Measurements from ENCODE around the gene CASP6.

Gene CASP6

GRCh38 chr4:109730619-109731545 lies 27.6 kb upstream of the CASP6 start:
- no CpG with 5 or more reads among the region's 21 CpGs for WGBS (ENCODE audit: extremely low coverage, insufficient coverage, insufficient read length)
- Histone ChIP-seq H4K8ac (ENCODE audit: low read depth, low read length) (peak overlapping the region; percentile 77), H3K27me3 (ENCODE audit: insufficient read depth, low read length) (no peaks in the 10 kb centered on the region), H3K79me1 (ENCODE audit: low read length) (peaks cover 7% of the 10 kb centered on the region), H3K4ac (ENCODE audit: low read depth, low read length) (no peak overlapping the region), H3K79me2 (ENCODE audit: control insufficient read depth, insufficient read depth, low read length, poor library complexity) (peaks cover 6% of the 10 kb centered on the region), H2BK5ac (ENCODE audit: low read depth, low read length, poor library complexity) (no peak overlapping the region), H3K36me3 (ENCODE audit: control insufficient read depth in 1 of 2, insufficient read depth in 2 of 2, low read length in 2 of 2) (no peaks in the 10 kb centered on the region), H4K91ac (ENCODE audit: low read depth, low read length) (no peak overlapping the region), H2BK120ac (ENCODE audit: insufficient read depth, low read length, poor library complexity) (no peak overlapping the region), H3K18ac (ENCODE audit: low read length) (no peak overlapping the region), H3K27ac (ENCODE audit: low read depth, low read length) (no peak overlapping the region), H3K9me3 (ENCODE audit: insufficient read depth, low read depth, low read length) (no peaks in the 10 kb centered on the region), H3K4me1 (ENCODE audit: control insufficient read depth in 1 of 2, insufficient read depth in 2 of 2, low read length in 2 of 2) (peaks cover 3% of the 10 kb centered on the region in 2 experiments), H4K12ac (ENCODE audit: low read depth, low read length) (peak overlapping the region; percentile 77), H2BK12ac (ENCODE audit: low read length) (no peak overlapping the region), H3K4me3 (ENCODE audit: low read depth, low read length) (peak overlapping the region; percentile 81), H3K4me2 (ENCODE audit: low read length) (peak overlapping the region; percentile 99), H3K14ac (ENCODE audit: low read length) (peak overlapping the region; percentile 6), H2AFZ (ENCODE audit: insufficient read depth, low read length, poor library complexity) (peak overlapping the region; percentile 91), H2AK5ac (ENCODE audit: low read length) (no peak overlapping the region), H3K23ac (ENCODE audit: low read length) (no peak overlapping the region), H3K9ac (ENCODE audit: low read length) (peak overlapping the region; percentile 86)
- peak; percentile 9 to 46 for DNase-seq

- Histone ChIP-seq H2BK120ac (ENCODE audit: insufficient read depth, low read length, poor library complexity) (peak within 1 kb of the TSS; percentile 6), H3K18ac (ENCODE audit: low read length) (peak within 1 kb of the TSS; percentile 91), H3K9me3 (ENCODE audit: insufficient read depth, low read depth, low read length) (no peaks in the 10 kb centered on the region), H3K79me1 (ENCODE audit: low read length) (peaks cover 7% of the 10 kb centered on the region), H3K27me3 (ENCODE audit: insufficient read depth, low read length) (no peaks in the 10 kb centered on the region), H3K23ac (ENCODE audit: low read length) (no peak within 1 kb of the TSS), H3K9ac (ENCODE audit: low read length) (peak within 1 kb of the TSS; percentile 86), H3K4me2 (ENCODE audit: low read length) (peak within 1 kb of the TSS; percentile 99), H3K4ac (ENCODE audit: low read depth, low read length) (peak within 1 kb of the TSS; percentile 9), H3K79me2 (ENCODE audit: control insufficient read depth, insufficient read depth, low read length, poor library complexity) (peaks cover 6% of the 10 kb centered on the region), H3K27ac (ENCODE audit: low read depth, low read length) (peak within 1 kb of the TSS; percentile 39), H2BK12ac (ENCODE audit: low read length) (no peak within 1 kb of the TSS), H2BK5ac (ENCODE audit: low read depth, low read length, poor library complexity) (peak within 1 kb of the TSS; percentile 31), H2AK5ac (ENCODE audit: low read length) (no peak within 1 kb of the TSS), H3K4me3 (ENCODE audit: low read depth, low read length) (peak within 1 kb of the TSS; percentile 81), H4K91ac (ENCODE audit: low read depth, low read length) (peak within 1 kb of the TSS; percentile 69), H3K36me3 (ENCODE audit: control insufficient read depth in 1 of 2, insufficient read depth in 2 of 2, low read length in 2 of 2) (no peaks in the 10 kb centered on the region), H3K4me1 (ENCODE audit: control insufficient read depth in 1 of 2, insufficient read depth in 2 of 2, low read length in 2 of 2) (peaks cover 3% of the 10 kb centered on the region in 2 experiments), H3K14ac (ENCODE audit: low read length) (peak within 1 kb of the TSS; percentile 75), H2AFZ (ENCODE audit: insufficient read depth, low read length, poor library complexity) (peak within 1 kb of the TSS; percentile 91), H4K8ac (ENCODE audit: low read depth, low read length) (peak within 1 kb of the TSS; percentile 81), H4K12ac (ENCODE audit: low read depth, low read length) (peak within 1 kb of the TSS; percentile 77)
- WGBS (ENCODE audit: extremely low coverage, insufficient coverage, insufficient read length), result no CpG with 5 or more reads among the region's 83 CpGs
- DNase-seq, result peak; percentile 92 to 96
Measured at GRCh38 chr4:109729718-109730618, 26.7 kb upstream of the CASP6 start, which contains the start of gene PLA2G12A. PLA2G12A (minus strand) TSS chr4:109730070; CDS start chr4:109729809, 261 bp downstream.

GRCh38 chr4:109729117-109729717 lies 26.0 kb upstream of the CASP6 start:
- no peak overlapping the region for H2BK12ac ChIP-seq (ENCODE audit: low read length)
- peaks cover 6% of the 10 kb centered on the region for H3K79me2 ChIP-seq (ENCODE audit: control insufficient read depth, insufficient read depth, low read length, poor library complexity)
- peak overlapping the region; percentile 78 for H3K4me2 ChIP-seq (ENCODE audit: low read length)
- peak overlapping the region; percentile 69 for H4K91ac ChIP-seq (ENCODE audit: low read depth, low read length)
- H2AFZ ChIP-seq (ENCODE audit: insufficient read depth, low read length, poor library complexity), result peak overlapping the region; percentile 78
- H4K8ac ChIP-seq (ENCODE audit: low read depth, low read length), result peak overlapping the region; percentile 81
- H3K4me3 ChIP-seq (ENCODE audit: low read depth, low read length), result peak overlapping the region; percentile 77
- H3K23ac ChIP-seq (ENCODE audit: low read length), result no peak overlapping the region
- H3K27ac ChIP-seq (ENCODE audit: low read depth, low read length), result peak overlapping the region; percentile 39
- H4K12ac ChIP-seq (ENCODE audit: low read depth, low read length), result peak overlapping the region; percentile 67
- no peaks in the 10 kb centered on the region for H3K27me3 ChIP-seq (ENCODE audit: insufficient read depth, low read length)
- H3K18ac ChIP-seq (ENCODE audit: low read length), result peak overlapping the region; percentile 91
- H3K4me1 ChIP-seq (ENCODE audit: control insufficient read depth in 1 of 2, insufficient read depth in 2 of 2, low read length in 2 of 2), result peaks cover 3% of the 10 kb centered on the region in 2 experiments
- peak in 1 of 2 donors; percentile 9 for DNase-seq
- H2BK5ac ChIP-seq (ENCODE audit: low read depth, low read length, poor library complexity), result peak overlapping the region; percentile 6
- no peaks in the 10 kb centered on the region for H3K36me3 ChIP-seq (ENCODE audit: control insufficient read depth in 1 of 2, insufficient read depth in 2 of 2, low read length in 2 of 2)
- WGBS (ENCODE audit: extremely low coverage, insufficient coverage, insufficient read length), result no CpG with 5 or more reads among the region's 25 CpGs
- peak overlapping the region; percentile 9 for H3K4ac ChIP-seq (ENCODE audit: low read depth, low read length)
- H3K9ac ChIP-seq (ENCODE audit: low read length), result peak overlapping the region; percentile 49
- H3K79me1 ChIP-seq (ENCODE audit: low read length), result peaks cover 7% of the 10 kb centered on the region
- H2AK5ac ChIP-seq (ENCODE audit: low read length), result no peak overlapping the region
- peak overlapping the region; percentile 75 for H3K14ac ChIP-seq (ENCODE audit: low read length)
- H2BK120ac ChIP-seq (ENCODE audit: insufficient read depth, low read length, poor library complexity), result peak overlapping the region; percentile 6
- no peaks in the 10 kb centered on the region for H3K9me3 ChIP-seq (ENCODE audit: insufficient read depth, low read depth, low read length)

- no peak overlapping the region for H2BK120ac ChIP-seq (ENCODE audit: insufficient read depth, low read length, poor library complexity)
- no peaks in the 10 kb centered on the region for H3K27me3 ChIP-seq (ENCODE audit: insufficient read depth, low read length)
- H2AFZ ChIP-seq (ENCODE audit: insufficient read depth, low read length, poor library complexity), result no peak overlapping the region
- H4K91ac ChIP-seq (ENCODE audit: low read depth, low read length), result no peak overlapping the region
- H2BK5ac ChIP-seq (ENCODE audit: low read depth, low read length, poor library complexity), result no peak overlapping the region
- H3K4ac ChIP-seq (ENCODE audit: low read depth, low read length), result no peak overlapping the region
- H3K9ac ChIP-seq (ENCODE audit: low read length), result no peak overlapping the region
- no peak overlapping the region for H3K18ac ChIP-seq (ENCODE audit: low read length)
- peaks cover 7% of the 10 kb centered on the region for H3K79me1 ChIP-seq (ENCODE audit: low read length)
- no peak overlapping the region for H3K4me3 ChIP-seq (ENCODE audit: low read depth, low read length)
- H3K79me2 ChIP-seq (ENCODE audit: control insufficient read depth, insufficient read depth, low read length, poor library complexity), result peaks cover 6% of the 10 kb centered on the region
- no peak overlapping the region for H2AK5ac ChIP-seq (ENCODE audit: low read length)
- H3K23ac ChIP-seq (ENCODE audit: low read length), result no peak overlapping the region
- no peak overlapping the region for H2BK12ac ChIP-seq (ENCODE audit: low read length)
- H3K4me1 ChIP-seq (ENCODE audit: control insufficient read depth in 1 of 2, insufficient read depth in 2 of 2, low read length in 2 of 2), result peaks cover 3% of the 10 kb centered on the region in 2 experiments
- H3K4me2 ChIP-seq (ENCODE audit: low read length), result peak overlapping the region; percentile 8
- DNase-seq, result no peak
- H3K27ac ChIP-seq (ENCODE audit: low read depth, low read length), result no peak overlapping the region
- H4K12ac ChIP-seq (ENCODE audit: low read depth, low read length), result no peak overlapping the region
- H3K9me3 ChIP-seq (ENCODE audit: insufficient read depth, low read depth, low read length), result no peaks in the 10 kb centered on the region
- no peak overlapping the region for H3K14ac ChIP-seq (ENCODE audit: low read length)
- no peak overlapping the region for H4K8ac ChIP-seq (ENCODE audit: low read depth, low read length)
- no peaks in the 10 kb centered on the region for H3K36me3 ChIP-seq (ENCODE audit: control insufficient read depth in 1 of 2, insufficient read depth in 2 of 2, low read length in 2 of 2)
- no CpG with 5 or more reads among the region's 6 CpGs for WGBS (ENCODE audit: extremely low coverage, insufficient coverage, insufficient read length)
Measured at GRCh38 chr4:109728385-109728784, 25.1 kb upstream of the CASP6 start.
